Subcutaneous abdominal adipose tissue (tissue), 5 donors: ENCODE data around the gene SPRED3.

Experiments
- H3K27ac ChIP-seq: one replicate; pipeline ENCODE4 v1.7.0; 2013; ENCODE audit warnings: low read depth, mild to moderate bottlenecking, inconsistent platforms, low read length, moderate library complexity
- H3K27me3 ChIP-seq, 5 donors: one replicate each; pipeline ENCODE4 v1.7.0; 2013; ENCODE audit warnings: low read length in 5 of 5, inconsistent platforms in 1 of 5; ENCODE audit not compliant: control insufficient read depth in 5 of 5, insufficient read depth in 4 of 5
- H3K36me3 ChIP-seq, 5 donors: one replicate each; pipeline ENCODE4 v1.7.0; 2013; ENCODE audit warnings: low read length in 5 of 5; ENCODE audit not compliant: control insufficient read depth in 5 of 5, insufficient read depth in 5 of 5
- H3K4me1 ChIP-seq, 5 donors: one replicate each; pipeline ENCODE4 v1.7.0; 2013; ENCODE audit warnings: low read length in 5 of 5, mild to moderate bottlenecking in 3 of 5, moderate library complexity in 1 of 5; ENCODE audit not compliant: control insufficient read depth in 5 of 5, insufficient read depth in 5 of 5
- H3K4me3 ChIP-seq, 5 donors: one replicate each; pipeline ENCODE4 v1.7.0; 2013; ENCODE audit warnings: low read length in 5 of 5, low read depth in 1 of 5
- H3K9ac ChIP-seq, 5 donors: one replicate each; pipeline ENCODE4 v1.7.0; 2013; ENCODE audit warnings: low read length in 5 of 5, mild to moderate bottlenecking in 4 of 5, moderate library complexity in 3 of 5
- H3K9me3 ChIP-seq, 5 donors: one replicate each; pipeline ENCODE4 v1.7.0; 2013; ENCODE audit warnings: low read length in 5 of 5; ENCODE audit not compliant: control insufficient read depth in 5 of 5
- donor health status: healthy.
- donor health status: healthy.
- donor health status: healthy.
- donor health status: healthy.
- donor health status: healthy.

Gene SPRED3

DNA sequence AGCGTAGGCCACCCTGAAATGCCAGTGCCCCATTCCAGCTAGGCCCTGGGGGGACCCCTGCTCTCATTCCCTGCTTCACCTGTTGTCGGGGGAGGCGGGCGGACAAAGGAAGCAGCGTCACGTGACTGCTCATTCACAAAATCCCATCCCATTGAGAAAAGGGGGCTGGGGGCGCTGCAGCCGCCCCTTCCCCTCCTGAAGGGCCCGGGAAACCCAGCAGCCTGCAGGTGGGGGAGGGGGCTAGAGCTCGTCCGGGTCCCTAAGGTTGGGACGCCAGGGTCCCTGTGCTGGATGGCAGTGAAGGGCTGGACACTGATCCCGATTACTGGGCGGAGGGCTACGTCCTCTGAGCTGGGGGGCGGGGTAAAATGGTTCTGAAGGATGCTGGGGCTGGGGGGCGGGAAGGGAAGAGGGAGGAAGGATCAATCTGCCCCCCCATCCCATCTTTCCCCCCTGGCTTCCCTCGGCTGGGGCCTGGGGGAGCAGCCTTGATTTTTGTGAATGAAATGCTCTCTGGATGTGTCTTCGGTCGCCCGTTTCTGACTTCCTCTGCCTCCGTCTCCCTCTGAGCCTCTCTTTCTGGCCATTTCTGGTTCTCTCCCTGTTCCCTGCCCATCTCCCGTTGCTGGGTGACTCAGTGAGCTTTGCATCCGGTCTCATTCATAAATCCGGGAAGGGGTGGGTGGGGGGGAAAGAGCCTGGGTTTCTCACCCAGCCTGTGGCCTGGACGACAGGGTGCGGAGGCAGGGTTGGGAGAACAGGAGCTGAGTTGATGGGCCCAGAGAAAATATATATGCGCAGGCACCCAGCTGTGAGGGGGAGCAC, 816 bp downstream of the SPRED3 start:
- H3K27ac ChIP-seq, result no peak overlapping the region
- H3K9ac ChIP-seq, result no peak overlapping the region
- H3K27me3 ChIP-seq, result peaks cover 4 to 16% (median 5%) of the 10 kb centered on the region in 5 donors
- H3K4me1 ChIP-seq, result peaks cover 0 to 36% (median 35%) of the 10 kb centered on the region in 5 donors
- no peaks in the 10 kb centered on the region for H3K9me3 ChIP-seq
- H3K4me3 ChIP-seq, result peak overlapping the region in 1 of 5 donors; percentile 14
- H3K36me3 ChIP-seq, result peaks cover 0 to 10% (median 2%) of the 10 kb centered on the region in 5 donors

GRCh38 chr19:38389957-38390924, 1.7 kb downstream of the SPRED3 start:
- H3K27ac ChIP-seq, result no peak overlapping the region
- peaks cover 0 to 39% (median 36%) of the 10 kb centered on the region in 5 donors for H3K4me1 ChIP-seq
- peaks cover 0 to 1% (median 0%) of the 10 kb centered on the region in 5 donors for H3K36me3 ChIP-seq
- H3K27me3 ChIP-seq, result peaks cover 6 to 22% (median 14%) of the 10 kb centered on the region in 5 donors
- no peak overlapping the region for H3K4me3 ChIP-seq
- H3K9me3 ChIP-seq, result no peaks in the 10 kb centered on the region
- H3K9ac ChIP-seq, result no peak overlapping the region

DNA sequence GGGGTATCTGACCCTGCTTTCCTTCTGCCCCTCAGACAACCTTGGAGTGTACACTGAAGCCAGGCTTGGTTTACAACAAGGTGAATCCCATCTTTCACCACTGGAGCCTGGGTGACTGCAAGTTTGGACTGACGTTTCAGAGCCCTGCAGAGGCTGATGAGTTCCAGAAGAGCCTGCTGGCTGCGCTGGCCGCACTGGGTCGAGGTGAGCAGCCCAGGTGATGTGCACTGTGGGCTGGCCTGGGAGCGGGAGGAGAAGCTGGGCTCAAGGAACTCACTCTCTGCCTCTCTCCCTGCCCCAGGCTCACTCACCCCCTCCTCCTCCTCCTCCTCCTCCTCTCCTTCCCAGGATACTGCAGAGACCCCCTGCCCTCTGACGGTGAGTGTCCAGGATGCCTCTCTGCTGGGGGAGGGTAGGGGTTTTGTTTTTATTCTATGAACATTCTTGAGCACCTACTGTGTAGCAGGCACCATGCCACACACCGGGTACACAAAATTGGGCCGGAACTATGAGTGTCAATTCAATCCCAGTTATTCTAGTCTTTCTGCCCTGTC, 3.5 kb downstream of the SPRED3 start:
- Histone ChIP-seq H3K9ac (no peak overlapping the region), H3K9me3 (no peaks in the 10 kb centered on the region), H3K27ac (no peak overlapping the region), H3K27me3 (peaks cover 9 to 36% (median 24%) of the 10 kb centered on the region in 5 donors), H3K36me3 (no peaks in the 10 kb centered on the region), H3K4me3 (no peak overlapping the region), H3K4me1 (peaks cover 0 to 26% (median 22%) of the 10 kb centered on the region in 5 donors)

DNA sequence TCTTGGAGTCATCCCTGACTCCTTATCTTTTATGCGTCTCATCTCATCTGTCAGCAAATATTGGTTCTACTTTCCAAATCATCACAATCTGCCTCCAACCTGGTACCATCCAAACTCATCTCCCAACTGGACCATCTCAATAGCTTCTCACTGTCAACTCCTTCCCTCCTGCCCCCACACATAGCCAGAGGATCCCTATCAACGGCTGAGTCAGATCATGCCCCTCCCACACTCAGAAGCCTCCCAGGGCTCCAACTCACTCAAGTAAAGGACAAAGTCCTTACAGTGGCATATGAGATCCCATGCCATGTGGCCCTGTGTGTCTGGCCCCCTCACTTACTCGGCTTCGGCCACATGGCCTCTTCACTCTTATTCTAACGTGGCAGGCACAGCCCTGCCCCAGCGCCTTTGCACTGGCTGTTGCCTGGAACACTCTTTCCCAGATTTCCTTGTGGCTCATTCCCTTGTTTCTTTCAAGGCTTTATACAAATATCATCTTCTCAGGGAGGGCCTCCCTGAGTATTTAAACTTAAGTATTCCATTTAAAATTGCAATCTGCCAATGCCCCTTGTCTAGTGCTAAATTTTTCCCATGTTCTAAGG, 4.3 kb downstream of the SPRED3 start:
- peaks cover 0 to 17% (median 14%) of the 10 kb centered on the region in 5 donors for H3K4me1 ChIP-seq
- no peak overlapping the region for H3K9ac ChIP-seq
- peaks cover 11 to 40% (median 31%) of the 10 kb centered on the region in 5 donors for H3K27me3 ChIP-seq
- no peak overlapping the region for H3K4me3 ChIP-seq
- H3K36me3 ChIP-seq, result no peaks in the 10 kb centered on the region
- no peak overlapping the region for H3K27ac ChIP-seq
- H3K9me3 ChIP-seq, result no peaks in the 10 kb centered on the region

DNA sequence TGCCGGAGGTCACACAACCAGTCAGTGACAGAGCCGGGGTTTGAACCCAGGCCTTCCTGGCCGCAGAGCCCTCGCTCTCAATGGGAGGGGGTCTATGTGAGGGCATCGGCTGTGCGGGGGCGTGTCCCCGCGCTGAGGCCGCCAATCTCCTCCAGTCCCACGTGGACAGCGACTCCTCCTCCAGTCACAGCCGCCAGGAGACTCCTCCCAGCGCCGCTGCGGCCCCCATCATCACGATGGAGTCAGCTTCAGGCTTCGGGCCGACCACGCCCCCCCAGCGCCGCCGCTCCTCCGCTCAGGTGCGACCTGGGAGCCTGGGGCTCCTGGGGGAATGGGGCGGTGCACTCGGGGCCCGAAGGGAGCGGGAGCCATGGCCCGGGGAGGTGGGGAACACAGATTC, 6.0 kb downstream of the SPRED3 start:
- H3K4me3 ChIP-seq, result no peak overlapping the region
- H3K27ac ChIP-seq, result no peak overlapping the region
- no peaks in the 10 kb centered on the region for H3K9me3 ChIP-seq
- no peaks in the 10 kb centered on the region for H3K36me3 ChIP-seq
- H3K27me3 ChIP-seq, result peaks cover 11 to 47% (median 35%) of the 10 kb centered on the region in 5 donors
- H3K9ac ChIP-seq, result no peak overlapping the region
- H3K4me1 ChIP-seq, result peaks cover 0 to 3% (median 0%) of the 10 kb centered on the region in 5 donors

- no peak overlapping the region for H3K9ac ChIP-seq
- H3K9me3 ChIP-seq, result no peaks in the 10 kb centered on the region
- no peak overlapping the region for H3K27ac ChIP-seq
- peaks cover 11 to 56% (median 42%) of the 10 kb centered on the region in 5 donors for H3K27me3 ChIP-seq
- no peak overlapping the region for H3K4me3 ChIP-seq
- H3K4me1 ChIP-seq, result peaks cover 0 to 3% (median 0%) of the 10 kb centered on the region in 5 donors
- H3K36me3 ChIP-seq, result no peaks in the 10 kb centered on the region
Measured at GRCh38 chr19:38395381-38396114, 7.1 kb downstream of the SPRED3 start.

- no peak overlapping the region for H3K4me3 ChIP-seq
- peaks cover 11 to 54% (median 38%) of the 10 kb centered on the region in 5 donors for H3K27me3 ChIP-seq
- no peaks in the 10 kb centered on the region for H3K9me3 ChIP-seq
- H3K4me1 ChIP-seq, result peaks cover 0 to 17% (median 11%) of the 10 kb centered on the region in 5 donors
- H3K9ac ChIP-seq, result no peak overlapping the region
- H3K27ac ChIP-seq, result no peak overlapping the region
- H3K36me3 ChIP-seq, result no peaks in the 10 kb centered on the region
Measured at GRCh38 chr19:38399081-38399480, 10.6 kb downstream of the SPRED3 start.

GRCh38 chr19:38399537-38399936, 11.0 kb downstream of the SPRED3 start:
- Histone ChIP-seq H3K36me3 (no peaks in the 10 kb centered on the region), H3K4me1 (peaks cover 0 to 19% (median 12%) of the 10 kb centered on the region in 5 donors), H3K27me3 (peaks cover 8 to 50% (median 33%) of the 10 kb centered on the region in 5 donors), H3K9ac (no peak overlapping the region), H3K9me3 (no peaks in the 10 kb centered on the region), H3K4me3 (no peak overlapping the region), H3K27ac (no peak overlapping the region)

DNA sequence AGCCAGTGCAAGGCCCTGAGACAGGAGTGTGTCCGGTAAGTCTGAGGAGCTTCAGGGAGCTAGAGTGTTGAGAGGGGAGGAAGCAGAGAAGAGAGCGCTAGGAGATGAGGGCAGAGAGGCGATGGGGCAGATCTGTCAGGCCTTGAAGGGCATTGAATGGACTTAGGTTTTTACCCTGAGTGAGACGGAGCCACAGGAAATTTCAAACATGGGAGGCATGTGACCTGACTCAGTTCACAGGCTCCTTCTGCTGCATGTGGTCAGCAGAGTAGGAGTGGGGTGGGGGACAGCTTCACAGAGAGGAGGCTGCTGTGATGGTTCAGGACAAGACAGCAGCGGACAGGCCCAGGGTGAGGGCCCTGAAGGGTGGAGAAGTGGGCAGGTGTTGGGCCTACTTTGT, 11.9 kb downstream of the SPRED3 start:
- Histone ChIP-seq H3K27me3 (peaks cover 5 to 42% (median 30%) of the 10 kb centered on the region in 5 donors), H3K36me3 (peaks cover 0 to 6% (median 4%) of the 10 kb centered on the region in 5 donors), H3K27ac (no peak overlapping the region), H3K9ac (no peak overlapping the region), H3K4me1 (peaks cover 0 to 16% (median 12%) of the 10 kb centered on the region in 5 donors), H3K9me3 (no peaks in the 10 kb centered on the region), H3K4me3 (no peak overlapping the region)
